GM12872 (cell line): ENCODE results near the gene SLC9A6.

Experiments
- TF ChIP-seq, protein P1 (sequence below): IDR thresholded peaks from 3 replicates; pipeline ENCODE4 v1.5.1; 2011; ENCODE audit warnings: low read depth, mild to moderate bottlenecking, low read length, moderate library complexity; ENCODE audit not compliant: insufficient read depth

The SLC9A6 gene

DNA sequence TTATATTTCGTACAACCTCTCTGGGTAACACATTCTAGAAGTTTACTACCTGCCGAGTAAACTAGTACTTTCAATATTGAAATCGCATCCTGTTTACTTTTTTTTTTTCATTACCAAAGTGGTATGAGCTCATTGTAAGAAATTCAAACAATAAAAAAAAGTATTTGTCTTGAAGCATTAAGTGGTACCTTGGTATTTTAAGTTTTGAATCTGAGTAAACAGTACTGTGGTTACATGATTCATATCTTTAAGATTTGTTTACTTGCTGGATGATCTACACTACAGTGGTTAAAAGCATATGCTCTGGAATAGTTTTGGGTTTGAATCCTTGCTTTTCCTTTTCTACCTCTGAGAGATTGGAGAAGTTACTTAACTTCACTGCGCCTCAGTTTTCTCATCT, 7.6 kb upstream of the SLC9A6 start:
- TF ChIP-seq, protein P1, sequence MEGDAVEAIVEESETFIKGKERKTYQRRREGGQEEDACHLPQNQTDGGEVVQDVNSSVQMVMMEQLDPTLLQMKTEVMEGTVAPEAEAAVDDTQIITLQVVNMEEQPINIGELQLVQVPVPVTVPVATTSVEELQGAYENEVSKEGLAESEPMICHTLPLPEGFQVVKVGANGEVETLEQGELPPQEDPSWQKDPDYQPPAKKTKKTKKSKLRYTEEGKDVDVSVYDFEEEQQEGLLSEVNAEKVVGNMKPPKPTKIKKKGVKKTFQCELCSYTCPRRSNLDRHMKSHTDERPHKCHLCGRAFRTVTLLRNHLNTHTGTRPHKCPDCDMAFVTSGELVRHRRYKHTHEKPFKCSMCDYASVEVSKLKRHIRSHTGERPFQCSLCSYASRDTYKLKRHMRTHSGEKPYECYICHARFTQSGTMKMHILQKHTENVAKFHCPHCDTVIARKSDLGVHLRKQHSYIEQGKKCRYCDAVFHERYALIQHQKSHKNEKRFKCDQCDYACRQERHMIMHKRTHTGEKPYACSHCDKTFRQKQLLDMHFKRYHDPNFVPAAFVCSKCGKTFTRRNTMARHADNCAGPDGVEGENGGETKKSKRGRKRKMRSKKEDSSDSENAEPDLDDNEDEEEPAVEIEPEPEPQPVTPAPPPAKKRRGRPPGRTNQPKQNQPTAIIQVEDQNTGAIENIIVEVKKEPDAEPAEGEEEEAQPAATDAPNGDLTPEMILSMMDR = no peak

DNA sequence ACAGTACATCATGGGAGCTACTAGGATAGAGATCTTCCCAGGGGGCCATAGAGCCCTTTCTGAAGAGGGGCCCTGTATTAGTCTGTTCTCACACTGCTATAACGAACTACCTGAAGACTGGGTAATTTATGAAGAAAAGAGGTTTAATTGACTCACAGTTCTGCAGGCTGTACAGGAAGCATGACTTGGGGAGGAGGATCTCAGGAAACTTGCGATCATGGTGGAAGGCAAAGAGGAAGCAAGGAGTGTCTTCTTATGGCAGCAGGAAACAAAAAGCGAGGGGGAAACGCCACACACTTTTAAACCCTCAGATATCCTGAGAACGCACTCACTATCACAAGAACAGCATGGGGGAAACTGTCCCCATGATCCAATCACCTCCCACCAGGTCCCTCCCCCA, 4.2 kb upstream of the SLC9A6 start:
- TF ChIP-seq, protein P1 = no peak

DNA sequence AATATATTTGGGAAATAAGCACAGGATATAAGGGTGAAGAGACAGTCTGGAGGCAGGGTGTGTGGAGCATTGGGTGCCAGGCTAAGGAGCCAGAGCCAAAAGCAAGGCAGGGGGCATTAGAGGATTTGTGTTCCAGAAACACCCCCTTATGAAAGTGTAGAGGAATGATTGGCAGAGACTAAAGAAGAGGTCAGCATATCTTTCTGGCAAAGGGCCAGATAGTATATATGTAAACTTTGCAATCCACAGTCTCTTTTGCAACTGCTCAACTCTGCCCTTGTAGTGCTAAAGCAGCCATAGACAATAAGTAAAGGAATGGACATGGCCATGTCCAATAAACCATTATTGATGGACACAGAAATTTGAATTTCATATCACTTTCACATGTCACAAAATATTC, 3.6 kb upstream of the SLC9A6 start:
- TF ChIP-seq, protein P1 = no peak

DNA sequence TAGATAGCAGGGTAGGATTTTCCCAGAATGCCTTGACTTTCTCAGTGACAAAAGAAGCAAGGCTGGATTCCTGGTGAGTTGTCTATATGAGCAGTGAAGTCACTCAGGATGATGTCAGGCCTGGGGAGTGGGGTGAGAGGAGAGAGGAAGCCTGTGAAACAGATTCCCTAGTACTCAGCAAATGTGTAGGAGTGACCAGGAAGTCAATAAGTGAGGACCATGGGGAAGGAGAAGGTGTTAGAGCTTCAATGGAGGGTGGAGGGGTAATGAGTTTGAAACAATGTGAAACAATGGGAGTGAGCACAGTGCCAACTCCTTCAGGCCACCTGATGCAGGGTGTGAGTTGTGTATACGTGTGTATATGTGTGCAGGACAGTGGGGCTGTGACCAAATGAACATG, 2.4 kb upstream of the SLC9A6 start:
- TF ChIP-seq, protein P1 = no peak

DNA sequence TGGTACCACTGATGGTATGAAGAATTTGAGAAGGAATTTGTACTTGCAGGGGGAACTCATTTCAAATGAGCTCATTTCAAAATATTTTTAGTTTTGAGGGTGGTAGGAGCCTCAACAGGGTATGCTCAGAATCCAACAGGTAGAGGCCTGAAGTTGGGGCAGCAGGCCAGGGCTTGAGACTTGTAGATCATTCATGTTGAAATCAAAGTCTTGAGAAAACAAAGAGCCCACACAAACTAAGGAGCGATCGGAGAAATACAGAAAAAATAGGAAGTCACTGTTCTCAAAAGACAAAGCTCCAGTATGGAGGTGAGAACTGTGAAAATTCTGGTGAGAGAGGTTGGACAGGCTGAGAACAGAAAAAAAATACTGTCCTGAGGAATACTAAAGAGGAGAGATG, 979 bp upstream of the SLC9A6 start:
- TF ChIP-seq, protein P1 = no peak

DNA sequence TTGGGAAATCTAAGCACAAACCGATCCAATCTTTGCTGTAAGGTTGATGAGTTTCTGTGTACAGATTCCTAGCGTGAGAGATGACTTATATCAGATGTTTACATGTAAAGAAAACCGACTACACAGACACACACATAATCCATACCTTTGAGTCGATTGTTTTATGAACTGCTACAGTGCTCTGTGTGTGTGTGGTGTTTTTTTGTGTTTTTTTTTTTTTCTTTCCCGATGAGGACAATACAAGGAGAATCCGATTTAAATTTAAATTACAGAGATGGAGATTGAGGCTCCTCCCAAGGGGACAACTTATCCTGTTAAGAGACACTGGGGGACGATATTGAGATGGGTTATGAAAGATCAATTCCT, 461 bp upstream of the SLC9A6 start:
- TF ChIP-seq, protein P1 = no peak

DNA sequence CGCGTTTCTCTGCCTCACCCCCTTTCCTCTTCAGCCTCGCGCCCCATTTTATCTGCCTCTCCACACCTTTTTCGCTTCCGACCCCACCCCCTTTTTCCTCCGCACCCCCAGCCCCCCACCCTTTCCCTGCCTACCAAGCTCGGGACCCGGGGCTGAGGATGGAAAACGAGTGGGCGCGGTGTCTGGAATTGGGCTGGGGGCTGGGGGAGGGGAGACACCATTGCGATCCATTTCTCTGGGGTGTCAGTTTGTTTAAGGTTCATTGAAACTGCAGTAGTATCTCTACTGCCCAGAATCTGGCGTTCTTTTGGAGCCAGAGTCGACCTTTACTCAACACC, 707 bp downstream of the SLC9A6 start:
- TF ChIP-seq, protein P1 = no peak

DNA sequence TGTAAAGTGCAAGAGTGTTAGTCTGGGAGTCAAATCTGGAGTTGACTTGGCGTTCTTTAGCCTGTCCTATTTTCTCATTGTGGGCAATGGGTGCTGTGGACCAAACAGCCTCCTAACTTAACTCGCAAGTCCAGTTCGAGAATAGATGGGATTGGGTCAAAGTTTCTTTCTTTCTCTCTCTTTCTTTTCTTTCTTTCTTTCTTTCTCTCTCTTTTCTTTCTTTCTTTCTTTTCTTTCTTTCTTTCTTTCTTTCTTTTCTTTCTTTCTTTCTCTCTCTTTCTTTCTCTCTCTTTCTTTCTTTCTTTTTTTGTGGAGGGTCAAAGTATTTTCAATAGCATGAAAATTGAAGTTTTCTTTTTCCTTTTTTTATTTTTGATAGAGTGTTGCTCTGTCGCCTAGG, 3.0 kb downstream of the SLC9A6 start:
- TF ChIP-seq, protein P1 = no peak
